CD1c-positive myeloid dendritic cell (primary cell): ENCODE measurements around the gene LRRC30.
"Not testable (repeated sequence)": the region's sequence is repeated elsewhere in the genome, so short reads cannot be mapped to it uniquely, and the experiment has no call there.

Experiments used
- DNase-seq: peaks from one replicate; pipeline ENCODE4 v3.0.0-alpha.2; 2016; ENCODE audit errors: extremely low spot score

LRRC30 gene

GRCh38 chr18:7230626-7231349, at the start of gene LRRC30:
LRRC30 (plus strand) TSS chr18:7231089; CDS start chr18:7231139, 50 bp downstream.
- no peak for DNase-seq

GRCh38 chr18:7185701-7186100, 45.2 kb upstream of the LRRC30 start:
- no peak for DNase-seq

GRCh38 chr18:7190547-7191156, 40.2 kb upstream of the LRRC30 start:
- DNase-seq = no peak

GRCh38 chr18:7191736-7192135, 39.2 kb upstream of the LRRC30 start:
- DNase-seq = no peak

- DNase-seq = no peak
Measured at GRCh38 chr18:7195266-7195665, 35.6 kb upstream of the LRRC30 start.

GRCh38 chr18:7196421-7196820, 34.5 kb upstream of the LRRC30 start:
- DNase-seq = no peak

GRCh38 chr18:7197854-7198253, 33.0 kb upstream of the LRRC30 start:
- DNase-seq = no peak

GRCh38 chr18:7198326-7198725, 32.6 kb upstream of the LRRC30 start:
- DNase-seq = no peak

- DNase-seq = no peak
Measured at GRCh38 chr18:7201096-7201495, 29.8 kb upstream of the LRRC30 start.

GRCh38 chr18:7202169-7202568, 28.7 kb upstream of the LRRC30 start:
- no peak for DNase-seq

- not testable (repeated sequence) for DNase-seq
Measured at GRCh38 chr18:7203601-7204000, 27.3 kb upstream of the LRRC30 start.

- no peak for DNase-seq
Measured at GRCh38 chr18:7205346-7205745, 25.5 kb upstream of the LRRC30 start.

- no peak for DNase-seq
Measured at GRCh38 chr18:7206217-7206616, 24.7 kb upstream of the LRRC30 start.

- DNase-seq = no peak
Measured at GRCh38 chr18:7207366-7207915, 23.4 kb upstream of the LRRC30 start.

GRCh38 chr18:7221424-7222155, 9.3 kb upstream of the LRRC30 start:
- peak; percentile 28 for DNase-seq

- DNase-seq = no peak
Measured at GRCh38 chr18:7224198-7224597, 6.7 kb upstream of the LRRC30 start.

GRCh38 chr18:7232218-7232617, 1.3 kb downstream of the LRRC30 start:
- no peak for DNase-seq

- no peak for DNase-seq
Measured at GRCh38 chr18:7233134-7233810, 2.4 kb downstream of the LRRC30 start.

GRCh38 chr18:7234091-7234490, 3.2 kb downstream of the LRRC30 start:
- DNase-seq = no peak

- no peak for DNase-seq
Measured at GRCh38 chr18:7234956-7235355, 4.1 kb downstream of the LRRC30 start.

- DNase-seq = no peak
Measured at GRCh38 chr18:7236072-7236471, 5.2 kb downstream of the LRRC30 start.

- DNase-seq = no peak
Measured at GRCh38 chr18:7236933-7237332, 6.0 kb downstream of the LRRC30 start.
